Measurements from ENCODE around the gene CEP104. TPM values are rescaled to one million over a fixed set of nuclear protein-coding genes. Genes with fewer than 3 reads are reported as not detected.

The CEP104 gene
- total and polyA plus RNA-seq, 2 donors, result 11.7 to 12.8 TPM

- Histone ChIP-seq H3K27ac (ENCODE audit: low read depth in 1 of 2, low read length in 1 of 2) (no peak overlapping the region), H3K4me1 (ENCODE audit: control insufficient read depth in 2 of 2, insufficient read depth in 2 of 2, low read length in 2 of 2) (no peaks in the 10 kb centered on the region), H3K36me3 (ENCODE audit: control insufficient read depth in 2 of 2, insufficient read depth in 2 of 2, low read length in 1 of 2) (peaks cover 65 to 90% of the 10 kb centered on the region in 2 donors), H3K27me3 (ENCODE audit: control insufficient read depth in 2 of 2, insufficient read depth in 1 of 2, low read length in 1 of 2) (no peaks in the 10 kb centered on the region), H3K4me3 (ENCODE audit: low read length in 2 of 2) (no peak overlapping the region), H3K9me3 (ENCODE audit: control insufficient read depth in 2 of 2, insufficient read depth in 1 of 2, low read length in 1 of 2) (no peaks in the 10 kb centered on the region)
- DNase-seq (ENCODE audit: low read depth in 6 of 9, low spot score in 9 of 9), result no peak
- 96% methylated on average over 30 of the region's 30 CpGs for WGBS
Measured at GRCh38 chr1:3783651-3784474, 73.1 kb downstream of the CEP104 start.

DNA sequence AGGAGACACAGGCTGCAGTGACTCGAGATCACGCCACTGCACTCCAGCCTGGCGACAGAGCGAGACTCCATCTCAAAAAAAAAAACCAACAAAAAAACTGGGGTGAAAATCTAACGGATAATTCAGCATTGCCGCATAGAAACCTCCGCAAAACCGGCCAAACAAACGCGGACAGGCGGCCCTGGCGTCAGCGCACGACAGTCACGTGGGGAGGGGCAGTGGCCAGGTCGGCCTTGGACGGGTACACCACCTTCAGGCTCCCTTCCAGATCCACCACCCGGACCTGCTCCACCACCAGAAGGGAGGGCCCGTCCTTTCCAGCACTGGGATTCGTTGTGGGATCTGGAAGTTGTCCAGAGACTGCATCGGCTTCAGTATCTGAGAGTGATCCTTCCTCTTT lies 76.1 kb downstream of the CEP104 start:
- H3K36me3 ChIP-seq (ENCODE audit: control insufficient read depth in 2 of 2, insufficient read depth in 2 of 2, low read length in 1 of 2), result peaks cover 54 to 68% of the 10 kb centered on the region in 2 donors
- WGBS, result 97% methylated on average over 21 of the region's 21 CpGs
- no peak for DNase-seq (ENCODE audit: low read depth in 6 of 9, low spot score in 9 of 9)

GRCh38 chr1:3779912-3780416 lies 77.0 kb downstream of the CEP104 start:
- Histone ChIP-seq H3K9me3 (ENCODE audit: control insufficient read depth in 2 of 2, insufficient read depth in 1 of 2, low read length in 1 of 2) (no peaks in the 10 kb centered on the region), H3K4me3 (ENCODE audit: low read length in 2 of 2) (no peak overlapping the region), H3K4me1 (ENCODE audit: control insufficient read depth in 2 of 2, insufficient read depth in 2 of 2, low read length in 2 of 2) (peaks cover 0 to 12% of the 10 kb centered on the region in 2 donors), H3K27ac (ENCODE audit: low read depth in 1 of 2, low read length in 1 of 2) (no peak overlapping the region), H3K36me3 (ENCODE audit: control insufficient read depth in 2 of 2, insufficient read depth in 2 of 2, low read length in 1 of 2) (peaks cover 47 to 61% of the 10 kb centered on the region in 2 donors), H3K27me3 (ENCODE audit: control insufficient read depth in 2 of 2, insufficient read depth in 1 of 2, low read length in 1 of 2) (no peaks in the 10 kb centered on the region)
- DNase-seq (ENCODE audit: low read depth in 6 of 9, low spot score in 9 of 9), result no peak
- WGBS, result 97% methylated on average over 20 of the region's 20 CpGs

More for the DNA sequence above, 76.1 kb downstream of the CEP104 start:
- Histone ChIP-seq H3K9me3 (ENCODE audit: control insufficient read depth in 2 of 2, insufficient read depth in 1 of 2, low read length in 1 of 2) (no peaks in the 10 kb centered on the region), H3K4me1 (ENCODE audit: control insufficient read depth in 2 of 2, insufficient read depth in 2 of 2, low read length in 2 of 2) (peaks cover 0 to 6% of the 10 kb centered on the region in 2 donors), H3K27me3 (ENCODE audit: control insufficient read depth in 2 of 2, insufficient read depth in 1 of 2, low read length in 1 of 2) (no peaks in the 10 kb centered on the region), H3K4me3 (ENCODE audit: low read length in 2 of 2) (no peak overlapping the region), H3K27ac (ENCODE audit: low read depth in 1 of 2, low read length in 1 of 2) (no peak overlapping the region)

GRCh38 chr1:3779265-3779911 lies 77.6 kb downstream of the CEP104 start:
- Histone ChIP-seq H3K36me3 (ENCODE audit: control insufficient read depth in 2 of 2, insufficient read depth in 2 of 2, low read length in 1 of 2) (peaks cover 43 to 55% of the 10 kb centered on the region in 2 donors), H3K27ac (ENCODE audit: low read depth in 1 of 2, low read length in 1 of 2) (no peak overlapping the region), H3K27me3 (ENCODE audit: control insufficient read depth in 2 of 2, insufficient read depth in 1 of 2, low read length in 1 of 2) (peaks cover 0 to 1% of the 10 kb centered on the region in 2 donors), H3K9me3 (ENCODE audit: control insufficient read depth in 2 of 2, insufficient read depth in 1 of 2, low read length in 1 of 2) (no peaks in the 10 kb centered on the region), H3K4me3 (ENCODE audit: low read length in 2 of 2) (no peak overlapping the region), H3K4me1 (ENCODE audit: control insufficient read depth in 2 of 2, insufficient read depth in 2 of 2, low read length in 2 of 2) (peaks cover 0 to 12% of the 10 kb centered on the region in 2 donors)
- 96% methylated on average over 23 of the region's 23 CpGs for WGBS
- no peak for DNase-seq (ENCODE audit: low read depth in 6 of 9, low spot score in 9 of 9)

DNA sequence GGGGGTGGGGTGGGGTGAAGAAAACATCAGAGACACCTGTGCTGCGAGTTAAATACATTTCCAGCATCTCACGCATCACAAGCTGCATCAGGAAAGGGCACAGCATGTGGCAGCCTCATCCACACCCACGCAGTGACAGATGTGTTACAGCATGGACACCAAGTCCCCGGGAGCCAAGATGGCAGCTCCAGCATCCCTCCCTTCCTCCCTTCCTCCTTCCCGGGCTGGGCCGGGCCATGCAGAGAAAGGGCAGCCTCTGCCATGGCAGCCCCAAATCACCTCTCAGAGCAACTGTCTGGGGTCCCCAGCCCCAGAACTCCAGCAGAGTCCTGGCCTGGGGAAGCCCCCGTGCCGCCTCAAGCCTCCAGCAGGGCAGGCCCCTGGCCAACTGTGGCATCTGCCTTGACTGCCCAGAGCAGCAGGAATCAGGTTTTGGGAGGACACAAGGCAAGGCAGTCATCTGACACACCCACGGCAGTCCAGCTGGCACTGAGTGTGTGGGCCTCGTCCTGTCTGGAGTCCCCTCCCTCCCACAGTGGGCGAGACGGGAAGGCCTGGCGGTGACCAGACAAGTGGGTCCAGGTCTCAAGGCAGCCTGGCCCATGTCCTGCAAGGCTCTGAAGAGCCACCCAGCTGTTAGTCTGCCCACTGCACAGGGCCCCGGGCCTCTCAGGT lies 78.3 kb downstream of the CEP104 start:
- no peak for DNase-seq (ENCODE audit: low read depth in 6 of 9, low spot score in 9 of 9)
- no peak overlapping the region for H3K4me3 ChIP-seq (ENCODE audit: low read length in 2 of 2)
- no peaks in the 10 kb centered on the region for H3K9me3 ChIP-seq (ENCODE audit: control insufficient read depth in 2 of 2, insufficient read depth in 1 of 2, low read length in 1 of 2)
- peaks cover 37 to 49% of the 10 kb centered on the region in 2 donors for H3K36me3 ChIP-seq (ENCODE audit: control insufficient read depth in 2 of 2, insufficient read depth in 2 of 2, low read length in 1 of 2)
- H3K27me3 ChIP-seq (ENCODE audit: control insufficient read depth in 2 of 2, insufficient read depth in 1 of 2, low read length in 1 of 2), result peaks cover 0 to 6% of the 10 kb centered on the region in 2 donors
- peaks cover 0 to 12% of the 10 kb centered on the region in 2 donors for H3K4me1 ChIP-seq (ENCODE audit: control insufficient read depth in 2 of 2, insufficient read depth in 2 of 2, low read length in 2 of 2)
- WGBS, result 94% methylated on average over 14 of the region's 14 CpGs
- no peak overlapping the region for H3K27ac ChIP-seq (ENCODE audit: low read depth in 1 of 2, low read length in 1 of 2)

DNA sequence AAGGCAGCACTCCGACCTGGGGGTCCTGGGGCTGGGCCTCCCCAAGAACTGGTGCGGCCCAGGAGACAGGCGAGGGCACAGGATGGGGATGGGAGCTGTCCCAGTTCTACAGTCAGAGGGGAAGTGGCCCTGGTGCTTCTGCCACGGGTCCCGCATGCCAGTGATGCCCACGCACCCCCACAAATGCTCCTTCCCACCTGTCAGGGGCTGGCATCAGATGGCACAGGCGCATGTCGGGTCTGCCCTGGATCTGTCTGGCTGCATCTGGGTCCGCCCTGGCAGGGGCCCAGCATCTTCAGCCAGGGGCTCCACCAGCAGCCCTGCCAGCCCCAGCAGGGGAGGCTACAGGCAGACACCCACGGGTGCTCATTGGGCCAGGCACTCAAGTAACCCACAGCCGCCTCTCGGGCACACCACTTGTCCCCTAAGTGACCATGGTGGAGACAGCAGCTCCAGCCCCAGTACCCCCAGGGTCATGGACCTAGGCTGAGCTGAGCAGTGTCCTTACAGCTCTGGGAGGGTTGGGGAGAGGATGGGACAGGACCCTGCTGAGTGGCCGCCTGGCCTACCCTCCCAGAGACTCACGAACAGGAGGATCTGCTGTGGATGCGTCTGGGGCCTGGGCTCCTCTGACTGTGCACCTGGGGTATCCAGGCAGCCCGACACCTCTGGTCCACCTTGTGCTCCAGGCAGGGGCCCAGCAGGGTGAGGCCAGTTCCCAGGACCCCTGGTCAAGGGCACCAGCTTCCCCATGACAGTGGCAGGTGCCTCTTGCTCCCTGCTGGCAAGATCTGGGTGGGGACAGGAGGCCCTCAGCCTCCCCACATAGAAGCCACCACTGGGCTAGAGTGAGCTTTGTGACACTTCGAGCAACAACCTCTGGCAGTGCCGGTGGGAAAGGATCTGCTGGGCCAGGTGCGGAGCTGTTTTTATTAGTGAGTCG lies 79.1 kb downstream of the CEP104 start:
- WGBS, result 94% methylated on average over 20 of the region's 20 CpGs
- Histone ChIP-seq H3K9me3 (ENCODE audit: control insufficient read depth in 2 of 2, insufficient read depth in 1 of 2, low read length in 1 of 2) (no peaks in the 10 kb centered on the region), H3K4me3 (ENCODE audit: low read length in 2 of 2) (no peak overlapping the region), H3K4me1 (ENCODE audit: control insufficient read depth in 2 of 2, insufficient read depth in 2 of 2, low read length in 2 of 2) (peaks cover 0 to 12% of the 10 kb centered on the region in 2 donors), H3K27ac (ENCODE audit: low read depth in 1 of 2, low read length in 1 of 2) (no peak overlapping the region), H3K36me3 (ENCODE audit: control insufficient read depth in 2 of 2, insufficient read depth in 2 of 2, low read length in 1 of 2) (peaks cover 33 to 43% of the 10 kb centered on the region in 2 donors), H3K27me3 (ENCODE audit: control insufficient read depth in 2 of 2, insufficient read depth in 1 of 2, low read length in 1 of 2) (peaks cover under 1 to 14% of the 10 kb centered on the region in 2 donors)
- no peak for DNase-seq (ENCODE audit: low read depth in 6 of 9, low spot score in 9 of 9)

DNA sequence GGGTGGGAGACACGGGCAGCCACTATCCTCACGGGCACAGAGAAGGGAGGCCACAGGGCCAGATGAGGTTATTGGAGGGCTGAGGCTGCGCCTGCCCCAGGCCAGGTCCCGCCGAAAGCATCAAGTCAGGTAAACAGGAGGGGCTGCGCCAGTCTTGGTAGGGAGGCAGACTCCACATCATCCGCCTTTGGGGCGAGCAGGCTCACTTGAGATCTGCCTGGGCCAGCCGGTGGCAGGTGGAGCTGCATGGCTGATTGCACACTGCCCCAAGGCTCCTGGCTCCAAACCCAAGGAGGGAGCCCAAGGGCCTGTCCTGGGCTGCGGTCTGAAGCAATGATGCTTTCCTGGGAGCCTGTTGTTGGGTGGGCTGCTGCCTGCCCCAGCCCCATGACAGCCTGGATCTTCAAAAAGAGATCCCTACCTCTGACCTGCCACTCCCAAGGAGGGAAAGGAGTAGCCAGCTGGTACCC lies 79.9 kb downstream of the CEP104 start:
- H3K9me3 ChIP-seq (ENCODE audit: control insufficient read depth in 2 of 2, insufficient read depth in 1 of 2, low read length in 1 of 2), result no peaks in the 10 kb centered on the region
- H3K27me3 ChIP-seq (ENCODE audit: control insufficient read depth in 2 of 2, insufficient read depth in 1 of 2, low read length in 1 of 2), result peaks cover 5 to 17% of the 10 kb centered on the region in 2 donors
- peaks cover under 1 to 13% of the 10 kb centered on the region in 2 donors for H3K4me1 ChIP-seq (ENCODE audit: control insufficient read depth in 2 of 2, insufficient read depth in 2 of 2, low read length in 2 of 2)
- WGBS, result 93% methylated on average over 10 of the region's 10 CpGs
- H3K4me3 ChIP-seq (ENCODE audit: low read length in 2 of 2), result no peak overlapping the region
- no peak overlapping the region for H3K27ac ChIP-seq (ENCODE audit: low read depth in 1 of 2, low read length in 1 of 2)
- H3K36me3 ChIP-seq (ENCODE audit: control insufficient read depth in 2 of 2, insufficient read depth in 2 of 2, low read length in 1 of 2), result peaks cover 27 to 35% of the 10 kb centered on the region in 2 donors
- no peak for DNase-seq (ENCODE audit: low read depth in 6 of 9, low spot score in 9 of 9)

DNA sequence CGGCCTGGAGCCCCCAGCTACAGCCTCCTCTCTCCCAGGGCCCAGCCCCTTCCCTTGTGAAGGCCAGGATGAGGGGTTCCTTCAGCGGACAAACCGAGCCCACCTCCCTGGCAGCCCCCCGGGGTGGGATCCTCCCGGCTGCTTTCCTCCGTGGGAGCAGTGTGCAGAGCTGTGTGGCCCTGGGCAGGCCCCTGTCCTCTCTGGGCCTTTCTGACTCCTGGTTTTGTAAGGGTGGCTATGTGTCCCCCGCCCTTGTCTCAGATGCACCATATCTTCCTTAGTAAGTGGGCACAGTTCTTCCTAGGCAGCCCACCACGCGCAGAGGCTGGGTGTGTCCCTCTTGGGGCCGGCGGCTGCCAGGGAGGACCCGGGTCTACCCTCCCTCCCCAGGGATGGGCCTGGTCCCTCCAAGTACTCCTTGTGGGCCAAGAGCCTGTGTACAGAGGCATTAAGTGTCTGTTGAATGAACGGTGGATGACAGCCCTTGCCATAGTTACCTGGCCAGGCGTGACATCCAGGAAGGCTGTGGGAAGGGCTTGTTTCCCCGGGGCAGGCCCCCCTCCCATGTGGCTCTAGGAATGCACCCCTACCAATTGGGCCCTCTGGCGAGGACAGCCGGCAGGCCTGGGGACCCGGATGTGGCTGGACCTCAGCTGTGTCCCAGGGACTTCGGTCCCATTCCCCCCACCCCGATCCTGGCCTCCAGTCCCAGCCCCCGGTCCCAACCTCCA lies 80.6 kb downstream of the CEP104 start:
- peaks cover 8 to 20% of the 10 kb centered on the region in 2 donors for H3K4me1 ChIP-seq (ENCODE audit: control insufficient read depth in 2 of 2, insufficient read depth in 2 of 2, low read length in 2 of 2)
- 92% methylated on average over 21 of the region's 21 CpGs for WGBS
- H3K36me3 ChIP-seq (ENCODE audit: control insufficient read depth in 2 of 2, insufficient read depth in 2 of 2, low read length in 1 of 2), result peaks cover 22 to 28% of the 10 kb centered on the region in 2 donors
- peaks cover 9 to 25% of the 10 kb centered on the region in 2 donors for H3K27me3 ChIP-seq (ENCODE audit: control insufficient read depth in 2 of 2, insufficient read depth in 1 of 2, low read length in 1 of 2)
- no peaks in the 10 kb centered on the region for H3K9me3 ChIP-seq (ENCODE audit: control insufficient read depth in 2 of 2, insufficient read depth in 1 of 2, low read length in 1 of 2)
- no peak for DNase-seq (ENCODE audit: low read depth in 6 of 9, low spot score in 9 of 9)
- H3K4me3 ChIP-seq (ENCODE audit: low read length in 2 of 2), result no peak overlapping the region
- H3K27ac ChIP-seq (ENCODE audit: low read depth in 1 of 2, low read length in 1 of 2), result no peak overlapping the region

Data from thymus (tissue), 11 donors.